NCI-H524 treated with DMSO at 0.1 percent for 48 hours (cell line): ENCODE results near the gene MEN1.

Source experiments
- DNase-seq: peaks from one replicate; lab custom pipeline; 2025; lab: John Stamatoyannopoulos, UW

The MEN1 gene

GRCh38 chr11:64762674-64763525 is 47.5 kb downstream of the MEN1 start:
- DNase-seq, result no peak

GRCh38 chr11:64762277-64762673 is 48.1 kb downstream of the MEN1 start:
- no peak for DNase-seq

GRCh38 chr11:64760759-64761420 is 49.5 kb downstream of the MEN1 start:
- no peak for DNase-seq

- no peak for DNase-seq
These were observed 50.3 kb downstream of the MEN1 start, which contains the start of gene PYGM for GRCh38 chr11:64759722-64760719. TSS of gene PYGM (minus strand) at chr11:64759974. CDS start at chr11:64759898, 76 bp downstream.

- no peak for DNase-seq
These were observed 51.1 kb downstream of the MEN1 start for GRCh38 chr11:64759131-64759721.

- DNase-seq, result no peak
These were observed 51.8 kb downstream of the MEN1 start for GRCh38 chr11:64758330-64759079.

- DNase-seq, result no peak
These were observed 52.6 kb downstream of the MEN1 start for GRCh38 chr11:64757549-64758329.

- no peak for DNase-seq
These were observed 54.5 kb downstream of the MEN1 start for GRCh38 chr11:64755681-64756361.

- DNase-seq, result no peak
These were observed 55.3 kb downstream of the MEN1 start for GRCh38 chr11:64754919-64755662.

- DNase-seq, result no peak
These were observed 56.0 kb downstream of the MEN1 start for GRCh38 chr11:64754124-64754918.
